Testis (tissue), 3 donors: ENCODE results near the gene MRI1. TPM values are rescaled to one million over a fixed set of nuclear protein-coding genes. Genes with fewer than 3 reads are reported as not detected.

Source experiments
- DNase-seq: peaks from one replicate; pipeline ENCODE4 v3.0.0-alpha.2; 2019
- H3K27ac ChIP-seq, 2 donors: fragments of 200-600 bp; sonication (generic); one replicate each; pipeline ENCODE4 v1.5.1; 2019
- H3K27me3 ChIP-seq: fragments of 200-600 bp; sonication (generic); one replicate; pipeline ENCODE4 v1.5.1; 2019
- H3K36me3 ChIP-seq: fragments of 200-600 bp; sonication (generic); one replicate; pipeline ENCODE4 v1.5.1; 2017; ENCODE audit warnings: low read depth; ENCODE audit errors: missing control alignments
- H3K4me1 ChIP-seq: fragments of 200-600 bp; sonication (generic); one replicate; pipeline ENCODE4 v1.5.1; 2019
- H3K4me3 ChIP-seq, 2 donors: fragments of 200-600 bp; sonication (generic); one replicate each; pipeline ENCODE4 v1.5.1; 2017 to 2019
- H3K9me3 ChIP-seq: fragments of 200-600 bp; sonication (generic); one replicate; pipeline ENCODE4 v1.5.1; 2017
- CTCF ChIP-seq, 3 experiments: fragments of 450-650 bp in 2 of 3; fragments of 200-600 bp in 1 of 3; sonication (generic) in 1 of 3; IDR thresholded peaks; one replicate each; pipeline ENCODE4 v1.5.1; 2016 to 2019; ENCODE audit warnings: antibody characterized with exemption in 3 of 3, mild to moderate bottlenecking in 2 of 3, moderate library complexity in 1 of 3
- POLR2A ChIP-seq: fragments of 450-650 bp; IDR thresholded peaks from one replicate; pipeline ENCODE4 v1.6.1; 2017; ENCODE audit warnings: antibody characterized with exemption, mild to moderate bottlenecking, moderate library complexity
- WGBS, 2 donors: methylation state at CpG; one replicate each; pipeline ENCODE4 v1.1.5; 2018; 5-methylcytosine and 5-hydroxymethylcytosine counted together
- intact Hi-C: fragments of 100-400 bp; cut with DNase I; formaldehyde crosslinking; loops from one replicate; pipeline ENCODE4 v1.15.1; 2023; ENCODE audit warnings: low total_unique reads
- polyA plus RNA-seq: library from polyadenylated mRNA; stranded (reverse); fragments of 350-450 nt; fragmentation: Illumina TruSeq; extraction: RNeasy Lipid Tissue Mini Kit (QIAGEN cat#74804); gene quantifications from one replicate; pipeline ENCODE4 v1.2.3, GENCODE V29; 2014; ENCODE audit warnings: low read depth, low replicate concordance; ENCODE audit not compliant: insufficient read depth
- total RNA-seq, 2 donors: library from RNA; depleted of rRNA; stranded (reverse); fragments of >200 nt; gene quantifications; one replicate each; pipeline ENCODE4 v1.2.3, GENCODE V29; 2016

MRI1 gene
- total and polyA plus RNA-seq, 3 donors from 2014 or later: 6.7 to 33.0 (median 26.5) TPM

- no peaks in the 10 kb centered on the region for H3K4me1 ChIP-seq
- TF ChIP-seq CTCF (IDR thresholded peaks at IDR 0.05) (no peak), POLR2A (no peak)
- no peaks in the 10 kb centered on the region for H3K9me3 ChIP-seq
- H3K36me3 ChIP-seq: no peaks in the 10 kb centered on the region
- H3K4me3 ChIP-seq: no peak overlapping the region
- no peak overlapping the region for H3K27ac ChIP-seq
- intact Hi-C loops: no loop called here
- DNase-seq: no peak
- 52 to 63% methylated on average over 2 of the region's 2 CpGs for WGBS, 2 donors
- no peaks in the 10 kb centered on the region for H3K27me3 ChIP-seq
Observed at GRCh38 chr19:13741893-13742292, 22.4 kb upstream of the MRI1 start.

- Histone ChIP-seq H3K27me3 (no peaks in the 10 kb centered on the region), H3K4me1 (peaks cover 3% of the 10 kb centered on the region), H3K4me3 (no peak overlapping the region), H3K36me3 (no peaks in the 10 kb centered on the region), H3K27ac (no peak overlapping the region), H3K9me3 (no peaks in the 10 kb centered on the region)
- 83 to 92% methylated on average over 1 of the region's 1 CpG for WGBS, 2 donors
- TF ChIP-seq CTCF (IDR thresholded peaks at IDR 0.05) (no peak), POLR2A (no peak)
- no peak for DNase-seq
- intact Hi-C loops: no loop called here
Observed at GRCh38 chr19:13742756-13743155, 21.6 kb upstream of the MRI1 start.

- H3K9me3 ChIP-seq: no peaks in the 10 kb centered on the region
- H3K27ac ChIP-seq: no peak overlapping the region
- H3K36me3 ChIP-seq: no peaks in the 10 kb centered on the region
- no peak for DNase-seq
- TF ChIP-seq POLR2A (no peak), CTCF (IDR thresholded peaks at IDR 0.05) (no peak)
- intact Hi-C loops: no loop called here
- no peaks in the 10 kb centered on the region for H3K27me3 ChIP-seq
- H3K4me3 ChIP-seq: no peak overlapping the region
- H3K4me1 ChIP-seq: peaks cover 12% of the 10 kb centered on the region
Observed at GRCh38 chr19:13744174-13744573, 20.1 kb upstream of the MRI1 start.

- H3K27me3 ChIP-seq: no peaks in the 10 kb centered on the region
- intact Hi-C loops: no loop called here
- no peak for DNase-seq
- no peak overlapping the region for H3K27ac ChIP-seq
- 50 to 66% methylated on average over 8 of the region's 8 CpGs for WGBS, 2 donors
- H3K4me3 ChIP-seq: peak overlapping the region; percentile 70 to 81
- H3K36me3 ChIP-seq: no peaks in the 10 kb centered on the region
- no peaks in the 10 kb centered on the region for H3K9me3 ChIP-seq
- H3K4me1 ChIP-seq: peaks cover 14% of the 10 kb centered on the region
- TF ChIP-seq POLR2A (no peak), CTCF (IDR thresholded peaks at IDR 0.05) (no peak)
Observed at GRCh38 chr19:13747098-13747453, 17.2 kb upstream of the MRI1 start.

- no peak for DNase-seq
- 0 to 1% methylated on average over 24 to 25 of the region's 25 CpGs for WGBS, 2 donors
- Histone ChIP-seq H3K27ac (peak overlapping the region; percentile 64 to 72), H3K4me3 (peak overlapping the region; percentile 70 to 81), H3K9me3 (no peaks in the 10 kb centered on the region), H3K36me3 (no peaks in the 10 kb centered on the region), H3K4me1 (peaks cover 14% of the 10 kb centered on the region), H3K27me3 (no peaks in the 10 kb centered on the region)
- intact Hi-C loops: no loop called here
- TF ChIP-seq POLR2A (no peak), CTCF (IDR thresholded peaks at IDR 0.05) (no peak)
Observed at GRCh38 chr19:13748169-13748828, 16.0 kb upstream of the MRI1 start.
